Muscle of back (tissue), 11 donors: ENCODE results near the gene TEX261. TPM values are rescaled to one million over a fixed set of nuclear protein-coding genes. Genes with fewer than 3 reads are reported as not detected.
"Not testable (repeated sequence)": the region's sequence is repeated elsewhere in the genome, so short reads cannot be mapped to it uniquely, and the experiment has no call there.

Source experiments
- DNase-seq, 3 donors: peaks; one replicate each; pipeline versions ENCODE4 v3.0.0 to v3.0.0-alpha.2; 2013
- polyA plus RNA-seq, 10 donors: library from polyadenylated mRNA; unstranded; fragments of 120-200 nt; gene quantifications; one replicate each; pipeline ENCODE4 v1.2.1, GENCODE V29; 2013; ENCODE audit not compliant: insufficient read length in 10 of 10

TEX261 gene
- polyA plus RNA-seq, 10 donors = 34.6 to 51.4 (median 39.0) TPM

- DNase-seq = no peak
These were observed 7.4 kb upstream of the TEX261 start for GRCh38 chr2:71001981-71002570.

- DNase-seq = no peak
These were observed 6.9 kb upstream of the TEX261 start for GRCh38 chr2:71001592-71001927.

GRCh38 chr2:71000780-71001591 is 6.3 kb upstream of the TEX261 start:
- DNase-seq = peak in 2 of 3 donors; percentile 46 to 73

GRCh38 chr2:70999931-71000330 is 5.3 kb upstream of the TEX261 start:
- DNase-seq = not testable (repeated sequence)

GRCh38 chr2:70999362-70999761 is 4.7 kb upstream of the TEX261 start:
- DNase-seq = no peak

- DNase-seq = not testable (repeated sequence)
These were observed 4.2 kb upstream of the TEX261 start for GRCh38 chr2:70998885-70999284.

GRCh38 chr2:70995426-70995729 is 705 bp upstream of the TEX261 start:
- peak in 2 of 3 donors; percentile 14 to 42 for DNase-seq

GRCh38 chr2:70994009-70994698 is 519 bp downstream of the TEX261 start:
- DNase-seq = peak in 1 of 3 donors; percentile 10

- DNase-seq = no peak
These were observed 1.5 kb downstream of the TEX261 start for GRCh38 chr2:70992945-70993853.

GRCh38 chr2:70991742-70992141 is 2.9 kb downstream of the TEX261 start:
- no peak for DNase-seq

GRCh38 chr2:70991142-70991541 is 3.5 kb downstream of the TEX261 start:
- DNase-seq = no peak

GRCh38 chr2:70990216-70990615 is 4.5 kb downstream of the TEX261 start:
- DNase-seq = no peak

- DNase-seq = no peak
These were observed 5.7 kb downstream of the TEX261 start for GRCh38 chr2:70988726-70989648.

GRCh38 chr2:70988151-70988550 is 6.5 kb downstream of the TEX261 start:
- DNase-seq = peak in 2 of 3 donors; percentile 26 to 38

- no peak for DNase-seq
These were observed 7.3 kb downstream of the TEX261 start for GRCh38 chr2:70987386-70987785.

- no peak for DNase-seq
These were observed 8.0 kb downstream of the TEX261 start for GRCh38 chr2:70986499-70987189.

- DNase-seq = no peak
These were observed 8.7 kb downstream of the TEX261 start for GRCh38 chr2:70985956-70986355.

- DNase-seq = no peak
These were observed 9.4 kb downstream of the TEX261 start for GRCh38 chr2:70985283-70985688.

- peak in 2 of 3 donors; percentile 32 to 50 for DNase-seq
These were observed 9.9 kb downstream of the TEX261 start for GRCh38 chr2:70984576-70985282.

- DNase-seq = no peak
These were observed 10.5 kb downstream of the TEX261 start for GRCh38 chr2:70984228-70984575.
